ENCODE results near the gene PLAGL2. TPM values are rescaled to one million over a fixed set of nuclear protein-coding genes. Genes with fewer than 3 reads are reported as not detected.

The PLAGL2 gene
- total and polyA plus RNA-seq, 9 of the 15 experiments (the other 6 are each of a cell fraction or from before 2014, with no cell fraction given): 3.1 to 24.3 (median 6.4) TPM

DNA sequence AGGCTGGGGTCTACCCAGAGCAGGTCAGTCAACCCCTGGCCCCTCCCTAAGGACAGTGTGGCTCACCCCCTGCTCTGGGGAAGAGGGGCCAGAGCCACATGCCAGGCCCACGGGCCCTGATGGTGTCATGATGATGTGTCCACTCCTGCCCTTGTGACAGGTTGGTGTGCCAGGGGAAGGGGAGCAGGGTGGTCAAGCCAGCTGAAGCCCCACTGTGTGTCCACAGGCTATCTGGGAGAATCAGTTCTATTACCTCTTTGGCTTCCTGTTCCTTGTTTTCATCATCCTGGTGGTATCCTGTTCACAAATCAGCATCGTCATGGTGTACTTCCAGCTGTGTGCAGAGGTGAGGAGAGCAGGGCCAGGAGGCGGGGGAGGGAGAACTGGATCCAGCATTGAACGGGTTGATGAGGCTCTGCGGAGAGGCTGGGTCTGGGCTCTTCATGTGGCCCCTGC lies 47.7 kb downstream of the PLAGL2 start (continued):
- TF ChIP-seq, protein P1, sequence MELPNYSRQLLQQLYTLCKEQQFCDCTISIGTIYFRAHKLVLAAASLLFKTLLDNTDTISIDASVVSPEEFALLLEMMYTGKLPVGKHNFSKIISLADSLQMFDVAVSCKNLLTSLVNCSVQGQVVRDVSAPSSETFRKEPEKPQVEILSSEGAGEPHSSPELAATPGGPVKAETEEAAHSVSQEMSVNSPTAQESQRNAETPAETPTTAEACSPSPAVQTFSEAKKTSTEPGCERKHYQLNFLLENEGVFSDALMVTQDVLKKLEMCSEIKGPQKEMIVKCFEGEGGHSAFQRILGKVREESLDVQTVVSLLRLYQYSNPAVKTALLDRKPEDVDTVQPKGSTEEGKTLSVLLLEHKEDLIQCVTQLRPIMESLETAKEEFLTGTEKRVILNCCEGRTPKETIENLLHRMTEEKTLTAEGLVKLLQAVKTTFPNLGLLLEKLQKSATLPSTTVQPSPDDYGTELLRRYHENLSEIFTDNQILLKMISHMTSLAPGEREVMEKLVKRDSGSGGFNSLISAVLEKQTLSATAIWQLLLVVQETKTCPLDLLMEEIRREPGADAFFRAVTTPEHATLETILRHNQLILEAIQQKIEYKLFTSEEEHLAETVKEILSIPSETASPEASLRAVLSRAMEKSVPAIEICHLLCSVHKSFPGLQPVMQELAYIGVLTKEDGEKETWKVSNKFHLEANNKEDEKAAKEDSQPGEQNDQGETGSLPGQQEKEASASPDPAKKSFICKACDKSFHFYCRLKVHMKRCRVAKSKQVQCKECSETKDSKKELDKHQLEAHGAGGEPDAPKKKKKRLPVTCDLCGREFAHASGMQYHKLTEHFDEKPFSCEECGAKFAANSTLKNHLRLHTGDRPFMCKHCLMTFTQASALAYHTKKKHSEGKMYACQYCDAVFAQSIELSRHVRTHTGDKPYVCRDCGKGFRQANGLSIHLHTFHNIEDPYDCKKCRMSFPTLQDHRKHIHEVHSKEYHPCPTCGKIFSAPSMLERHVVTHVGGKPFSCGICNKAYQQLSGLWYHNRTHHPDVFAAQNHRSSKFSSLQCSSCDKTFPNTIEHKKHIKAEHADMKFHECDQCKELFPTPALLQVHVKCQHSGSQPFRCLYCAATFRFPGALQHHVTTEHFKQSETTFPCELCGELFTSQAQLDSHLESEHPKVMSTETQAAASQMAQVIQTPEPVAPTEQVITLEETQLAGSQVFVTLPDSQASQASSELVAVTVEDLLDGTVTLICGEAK (IDR thresholded peaks at IDR 0.05): no peak
- TF ChIP-seq, protein P1 (CRISPR knock-in tag; IDR thresholded peaks at IDR 0.05): no peak
- TF ChIP-seq THRAP3 (IDR thresholded peaks at IDR 0.05; ENCODE audit: borderline replicate concordance) (no peak), STAT5B (CRISPR knock-in tag; IDR thresholded peaks at IDR 0.05) (no peak), ZKSCAN8 (CRISPR knock-in tag; IDR thresholded peaks at IDR 0.05) (no peak), ZC3H4 (CRISPR knock-in tag; IDR thresholded peaks at IDR 0.05; ENCODE audit: borderline replicate concordance) (no peak), MEF2A (IDR thresholded peaks at IDR 0.05; ENCODE audit: control insufficient read depth, low read depth, low read length) (no peak), ZNF830 (CRISPR knock-in tag; IDR thresholded peaks at IDR 0.05) (no peak), MCM5 (IDR thresholded peaks at IDR 0.05; ENCODE audit: low read depth) (no peak), ZNF444 (CRISPR knock-in tag; IDR thresholded peaks at IDR 0.05) (no peak), CEBPB (tag; IDR thresholded peaks at IDR 0.05) (peak; percentile 46), CTBP1 (IDR thresholded peaks at IDR 0.05; ENCODE audit: borderline replicate concordance) (peak; percentile 90), SUPT5H (IDR thresholded peaks at IDR 0.05) (no peak), ZNF695 (CRISPR knock-in tag; IDR thresholded peaks at IDR 0.05) (no peak), ASH1L (IDR thresholded peaks at IDR 0.05; ENCODE audit: borderline replicate concordance, low read depth, partially characterized antibody) (no peak), PHB2 (IDR thresholded peaks at IDR 0.05; ENCODE audit: low read depth) (no peak), RAD51 (IDR thresholded peaks at IDR 0.05; ENCODE audit: borderline replicate concordance, low read depth) (no peak), ZFX (CRISPR knock-in tag; IDR thresholded peaks at IDR 0.05) (no peak), CREB3 (tag; conservative IDR thresholded peaks at IDR 0.05; ENCODE audit: low read depth) (0 out of 2 replicates have a peak, but pooled peaks have one; percentile 53)
- TF ChIP-seq, protein P2, sequence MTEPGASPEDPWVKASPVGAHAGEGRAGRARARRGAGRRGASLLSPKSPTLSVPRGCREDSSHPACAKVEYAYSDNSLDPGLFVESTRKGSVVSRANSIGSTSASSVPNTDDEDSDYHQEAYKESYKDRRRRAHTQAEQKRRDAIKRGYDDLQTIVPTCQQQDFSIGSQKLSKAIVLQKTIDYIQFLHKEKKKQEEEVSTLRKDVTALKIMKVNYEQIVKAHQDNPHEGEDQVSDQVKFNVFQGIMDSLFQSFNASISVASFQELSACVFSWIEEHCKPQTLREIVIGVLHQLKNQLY (CRISPR knock-in tag; conservative IDR thresholded peaks at IDR 0.05): no peak
